GM12872 (cell line): Measurements from ENCODE around the gene LEAP2.

Experiments used
- CTCF ChIP-seq: IDR thresholded peaks from 3 replicates; pipeline ENCODE4 v1.5.1; 2011; ENCODE audit warnings: low read depth, mild to moderate bottlenecking, low read length, moderate library complexity; ENCODE audit not compliant: insufficient read depth

LEAP2 gene

GRCh38 chr5:132886064-132886823 lies 12.8 kb downstream of the LEAP2 start:
- no peak for TF ChIP-seq CTCF

DNA sequence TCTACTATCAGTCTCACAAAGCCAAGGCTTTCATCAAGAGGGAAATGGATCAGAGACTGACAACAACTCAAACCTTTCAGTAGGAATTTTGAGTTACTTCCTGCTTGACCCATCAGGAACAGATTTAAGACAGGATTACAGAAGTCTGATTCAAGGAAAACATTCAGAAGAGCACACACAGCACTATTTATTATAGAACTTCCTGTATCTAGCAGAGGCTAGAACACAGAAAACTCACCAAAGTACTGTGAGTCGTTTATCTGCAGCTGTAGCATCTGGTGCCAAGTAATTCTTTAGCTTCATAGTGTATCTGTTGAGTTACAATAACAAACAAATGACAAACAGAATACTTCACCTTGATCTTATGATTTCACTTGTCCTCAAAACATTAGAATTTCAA lies 13.8 kb downstream of the LEAP2 start:
- TF ChIP-seq CTCF: no peak

- no peak for TF ChIP-seq CTCF
These were observed 16.0 kb downstream of the LEAP2 start for GRCh38 chr5:132889501-132889900.

DNA sequence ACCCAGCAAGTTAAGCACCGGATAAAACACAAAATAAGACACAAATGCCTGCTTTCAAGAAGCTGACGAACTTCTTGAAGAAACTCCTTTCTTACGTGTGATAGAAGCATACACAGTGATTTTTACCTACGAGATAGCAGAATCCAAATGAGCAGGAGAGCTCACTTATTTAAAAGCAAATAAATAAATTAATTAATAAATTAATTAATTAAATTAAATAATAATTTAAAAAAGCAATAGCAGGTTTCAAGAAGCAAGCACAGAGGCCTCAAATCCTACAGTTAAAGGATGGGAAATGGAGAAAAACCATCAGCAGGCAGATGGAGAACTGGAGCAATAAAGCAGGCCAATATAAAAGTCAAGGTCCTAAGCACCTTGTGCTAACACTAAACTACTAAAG lies 17.3 kb downstream of the LEAP2 start:
- no peak for TF ChIP-seq CTCF

DNA sequence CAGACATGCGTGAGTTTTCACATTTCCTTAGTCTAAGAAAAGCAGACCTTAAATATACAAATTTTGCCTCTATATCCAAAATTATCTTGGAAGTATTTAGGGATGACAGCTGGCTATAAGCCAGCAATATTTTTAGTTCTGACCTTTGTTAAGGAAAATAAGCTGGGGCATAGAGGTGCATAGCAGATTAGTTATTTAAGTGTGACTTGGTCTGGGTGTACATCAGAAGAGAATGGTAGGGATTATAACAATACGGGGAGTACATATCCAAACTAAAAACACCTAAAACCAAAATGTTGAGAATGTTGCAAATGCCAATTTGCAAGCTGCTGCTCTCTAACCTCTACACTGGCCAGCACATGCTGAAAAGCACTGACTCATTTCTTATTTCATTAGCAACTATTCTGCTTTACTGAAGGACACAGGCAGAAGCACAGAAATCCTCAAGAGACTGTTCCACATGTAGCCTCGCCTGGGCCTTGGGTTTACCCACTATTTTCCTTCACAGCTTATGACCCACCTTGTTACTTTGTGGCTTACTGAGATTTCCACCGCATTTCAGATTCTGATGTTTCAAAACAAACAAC lies 22.3 kb downstream of the LEAP2 start:
- TF ChIP-seq CTCF: no peak

- no peak for TF ChIP-seq CTCF
These were observed 23.2 kb downstream of the LEAP2 start for GRCh38 chr5:132896685-132897084.

- no peak for TF ChIP-seq CTCF
These were observed 24.6 kb downstream of the LEAP2 start for GRCh38 chr5:132898094-132898493.
